A549 (cell line): ENCODE data around the gene OGA. TPM values are rescaled to one million over a fixed set of nuclear protein-coding genes. Genes with fewer than 3 reads are reported as not detected.
"Not testable (repeated sequence)": the region's sequence is repeated elsewhere in the genome, so short reads cannot be mapped to it uniquely, and the experiment has no call there.

ENCODE experiments used
- ATAC-seq, 2 experiments: fragments of 200-7000 bp in 1 of 2; fragments of >200 bp in 1 of 2; cut with Nextera tagmentation in 1 of 2; cut with Tn5 transposase in 1 of 2; 3 replicates each; pipeline versions ENCODE4 v1.8.0 to v1.9.1; 2018 to 2020; ENCODE audit warnings: mild to moderate bottlenecking in 1 of 2, moderate library complexity in 1 of 2
- CTCF ChIA-PET: fragments of 300-600 bp; sonication (Branson Sonifier 250); formaldehyde crosslinking; extraction: SDS; loops from one replicate; lab custom pipeline; 2021; ENCODE audit warnings: antibody characterized with exemption, inconsistent platforms; lab: Yijun Ruan, JAX
- POLR2A ChIA-PET: fragments of 350-600 bp; formaldehyde crosslinking; extraction: SDS; loops from one replicate; lab custom pipeline; 2021; ENCODE audit warnings: antibody characterized with exemption, inconsistent platforms; lab: Yijun Ruan, JAX
- DNase-seq, 2 experiments: peaks; one replicate each; pipeline versions ENCODE4 v3.0.0 to v3.0.0-alpha.2; 2011 to 2016; ENCODE audit warnings: low read depth in 1 of 2, low spot score in 1 of 2
- FAIRE-seq: peaks from 2 replicates; lab custom pipeline; 2011; peaks lifted over from hg19 to GRCh38; lab: Jason Lieb, UNC
- H3K27ac ChIP-seq, 2 experiments: fragments of >200 bp; sonication (Bioruptor Twin); formaldehyde crosslinking; 3 replicates each; pipeline ENCODE4 v1.5.1; 2016 to 2017
- H3K4me1 ChIP-seq: fragments of >200 bp; sonication (Bioruptor Twin); formaldehyde crosslinking; 3 replicates; pipeline ENCODE4 v1.6.1; 2016
- H3K4me2 ChIP-seq: fragments of >200 bp; sonication (Bioruptor Twin); formaldehyde crosslinking; 3 replicates; pipeline ENCODE4 v1.6.1; 2016
- H3K4me3 ChIP-seq: fragments of >200 bp; sonication (Bioruptor Twin); formaldehyde crosslinking; 3 replicates; pipeline ENCODE4 v1.5.1; 2016
- H3K9me3 ChIP-seq: fragments of >200 bp; sonication (Bioruptor Twin); formaldehyde crosslinking; 3 replicates; pipeline ENCODE4 v1.6.1; 2016
- CBX8 ChIP-seq: fragments of 200-600 bp; sonication (generic); IDR thresholded peaks from 2 replicates; pipeline ENCODE4 v1.6.1; 2016
- CEBPB ChIP-seq, 2 experiments: fragments of >200 bp in 1 of 2; sonication (Bioruptor Twin) in 1 of 2; formaldehyde crosslinking in 1 of 2; IDR thresholded peaks; 2 replicates each; pipeline ENCODE4 v1.6.1; 2012 to 2016
- CHD4 ChIP-seq: fragments of 200-600 bp; sonication (generic); IDR thresholded peaks from 2 replicates; pipeline ENCODE4 v1.6.1; 2016; ENCODE audit warnings: antibody characterized with exemption, mild to moderate bottlenecking, borderline replicate concordance
- FOSB ChIP-seq: fragments of 250-450 bp; sonication (Bioruptor Pico); IDR thresholded peaks from 2 replicates; pipeline ENCODE4 v1.5.0; 2020; ENCODE audit warnings: mild to moderate bottlenecking, moderate library complexity
- HOXB5 ChIP-seq: fragments of 250-450 bp; sonication (Bioruptor Pico); IDR thresholded peaks from 2 replicates; pipeline ENCODE4 v1.5.0; 2020; ENCODE audit warnings: mild to moderate bottlenecking, moderate library complexity
- MAX ChIP-seq: IDR thresholded peaks from 2 replicates; pipeline ENCODE4 v1.6.1; 2012
- MAZ ChIP-seq: fragments of 150-350 bp; IDR thresholded peaks from 2 replicates; pipeline ENCODE4 v1.6.1; 2014; ENCODE audit warnings: antibody characterized with exemption, low read depth, low read length, borderline replicate concordance
- NFE2L2 ChIP-seq: fragments of 150-350 bp; conservative IDR thresholded peaks from 2 replicates; pipeline ENCODE4 v1.6.1; 2014; ENCODE audit warnings: low read length
- NPAS2 ChIP-seq: fragments of 250-450 bp; sonication (Bioruptor Pico); IDR thresholded peaks from 2 replicates; pipeline ENCODE4 v1.8.0; 2022; ENCODE audit warnings: mild to moderate bottlenecking, moderate library complexity, borderline replicate concordance
- NR3C1 ChIP-seq: fragments of >200 bp; sonication (Bioruptor Twin); formaldehyde crosslinking; IDR thresholded peaks from 3 replicates; pipeline ENCODE4 v1.6.1; 2017
- PHF8 ChIP-seq: fragments of 200-600 bp; sonication (generic); IDR thresholded peaks from 2 replicates; pipeline ENCODE4 v1.6.1; 2016; ENCODE audit warnings: low read depth, mild to moderate bottlenecking, antibody characterized with exemption, moderate library complexity, borderline replicate concordance
- POLR2A ChIP-seq: IDR thresholded peaks from 2 replicates; pipeline ENCODE4 v1.6.1; 2012; ENCODE audit warnings: mild to moderate bottlenecking, low read length
- POLR2AphosphoS2 ChIP-seq: conservative IDR thresholded peaks from 2 replicates; pipeline ENCODE4 v1.6.1; 2012; ENCODE audit warnings: low read length, improper control_type of control experiment, inconsistent platforms
- RARB ChIP-seq: fragments of 250-450 bp; sonication (Bioruptor Pico); IDR thresholded peaks from 2 replicates; pipeline ENCODE4 v1.8.0; 2021; ENCODE audit warnings: mild to moderate bottlenecking, moderate library complexity
- RCOR1 ChIP-seq: fragments of 150-350 bp; IDR thresholded peaks from 2 replicates; pipeline ENCODE4 v1.6.1; 2014; ENCODE audit warnings: antibody characterized with exemption, low read length, low read depth
- RFX5 ChIP-seq: fragments of 450-650 bp; IDR thresholded peaks from 2 replicates; pipeline ENCODE4 v1.7.1; 2014; ENCODE audit warnings: antibody characterized with exemption, mild to moderate bottlenecking, moderate library complexity
- RNF2 ChIP-seq: fragments of 200-600 bp; sonication (generic); IDR thresholded peaks from 2 replicates; pipeline ENCODE4 v1.6.1; 2016; ENCODE audit warnings: low read depth, mild to moderate bottlenecking, antibody characterized with exemption, moderate library complexity, borderline replicate concordance
- ZSCAN20 ChIP-seq: fragments of 250-450 bp; sonication (Bioruptor Pico); IDR thresholded peaks from 2 replicates; pipeline ENCODE4 v1.8.0; 2022; ENCODE audit warnings: mild to moderate bottlenecking, moderate library complexity
- WGBS: methylation state at CpG from one replicate; pipeline ENCODE4 v1.1.6; 2017; ENCODE audit errors: missing lambda C conversion rate; 5-methylcytosine and 5-hydroxymethylcytosine counted together
- polyA plus RNA-seq, 4 experiments: library from polyadenylated mRNA; depleted of rRNA in 3 of 4; stranded (reverse); fragments of >200 nt; fragmentation: RNase III in 1 of 4; extraction: RNeasy Plus Mini Kit Qiagen cat#74134 plus additional on column Dnase treatment in 1 of 4; gene quantifications; 2 replicates in 3 of 4; 3 replicates in 1 of 4; pipeline ENCODE4 v1.2.3, GENCODE V29; 2011 to 2017

Gene OGA
- polyA plus RNA-seq, 2 of the 4 experiments (the other 2 are of a cell fraction), result 40.3 to 79.1 TPM

GRCh38 chr10:101797403-101798059 lies 20.7 kb downstream of the OGA start:
- ATAC-seq (no peak), DNase-seq (no peak)
- no peak for TF ChIP-seq NFE2L2
- no peak for TF ChIP-seq MAZ
- TF ChIP-seq NPAS2 (CRISPR knock-in tag), result no peak
- TF ChIP-seq, all 56 proteins: peak for 0
- POLR2A ChIA-PET, result no interaction called here
- CTCF ChIA-PET, result interaction anchor here (0.8 to 10.8 kb wide), 5 partner anchors 15 to 748 kb away, joined by 3 to 82 read pairs (median 4); partner anchors contain the start of gene NPM3
- Histone ChIP-seq H3K4me3 (no peak overlapping the region), H3K9me3 (no peaks in the 10 kb centered on the region), H3K4me2 (no peak overlapping the region), H3K4me1 (no peaks in the 10 kb centered on the region), H3K27ac (no peak overlapping the region)
- 88% methylated on average over 4 of the region's 4 CpGs for WGBS
- FAIRE-seq, result no peak

DNA sequence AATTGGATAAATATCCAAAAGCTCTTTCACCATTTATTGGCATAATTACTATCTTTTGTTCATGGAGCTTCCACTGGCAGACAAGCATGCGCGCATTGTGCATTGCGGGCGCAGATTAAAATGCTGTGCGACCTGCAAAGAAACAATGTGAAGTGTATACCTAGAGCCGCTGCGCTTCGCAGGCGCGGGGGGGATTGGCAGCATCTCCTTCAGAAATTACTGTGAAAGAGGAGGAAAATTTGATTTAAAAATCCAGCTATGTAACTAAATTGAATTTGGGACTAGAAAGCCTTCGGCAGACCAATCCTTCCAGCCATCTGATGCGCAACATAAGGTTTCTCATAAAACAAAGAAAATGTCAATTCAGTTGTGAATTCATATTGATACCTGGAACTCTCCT lies 24.7 kb downstream of the OGA start:
- WGBS, result 95% methylated on average over 12 of the region's 12 CpGs
- H3K4me3 ChIP-seq, result no peak overlapping the region
- H3K4me2 ChIP-seq, result no peak overlapping the region
- TF ChIP-seq MAZ (no peak), PHF8 (no peak), MAX (no peak), POLR2AphosphoS2 (no peak), ZSCAN20 (CRISPR knock-in tag) (no peak), CHD4 (no peak), RCOR1 (no peak), RFX5 (no peak), RARB (no peak), POLR2A (no peak)
- H3K4me1 ChIP-seq, result no peaks in the 10 kb centered on the region
- no peak for DNase-seq
- H3K27ac ChIP-seq, result no peak overlapping the region
- ChIA-PET POLR2A (interaction anchor here (1.5 kb wide), 1 partner anchor 25 kb away, joined by 4 read pairs; the partner anchor contains the start of gene OGA), CTCF (interaction anchor here (1.0 to 10.8 kb wide), 2 partner anchors 11 to 279 kb away, joined by 4 to 82 read pairs; partner anchors contain the start of gene NPM3)
- no peak for ATAC-seq
- FAIRE-seq, result no peak
- no peaks in the 10 kb centered on the region for H3K9me3 ChIP-seq

- ATAC-seq (no peak), DNase-seq (no peak), FAIRE-seq (no peak)
- POLR2A ChIA-PET, result interaction anchor here (0.6 kb wide), 1 partner anchor 227 kb away, joined by 4 read pairs; no protein-coding TSS in a partner anchor
- CTCF ChIA-PET, result interaction anchor here (0.6 to 1.2 kb wide), 4 partner anchors 8 to 295 kb away, joined by 3 to 6 read pairs (median 4); partner anchors contain the start of gene OGA
- WGBS, result 91% methylated on average over 7 of the region's 7 CpGs
- TF ChIP-seq NR3C1 (no peak), RNF2 (no peak), CBX8 (no peak)
- no peak overlapping the region for H3K4me3 ChIP-seq
- H3K4me2 ChIP-seq, result no peak overlapping the region
- H3K9me3 ChIP-seq, result no peaks in the 10 kb centered on the region
- H3K4me1 ChIP-seq, result no peaks in the 10 kb centered on the region
- H3K27ac ChIP-seq, result no peak overlapping the region
Observed at GRCh38 chr10:101789686-101790085, 28.6 kb downstream of the OGA start.

GRCh38 chr10:101789231-101789630 lies 29.0 kb downstream of the OGA start:
- WGBS, result 95% methylated on average over 9 of the region's 9 CpGs
- FAIRE-seq, H3K4me2 ChIP-seq, H3K4me1 ChIP-seq, H3K27ac ChIP-seq, H3K4me3 ChIP-seq, POLR2A ChIA-PET, H3K9me3 ChIP-seq, DNase-seq, ATAC-seq: not testable (repeated sequence)
- CTCF ChIA-PET, result interaction anchor here (1.2 kb wide), 1 partner anchor 29 kb away, joined by 3 read pairs; the partner anchor contains the start of gene OGA
- 0 out of 4 replicates have a peak, but pooled peaks have one; percentile 9 to 42 for TF ChIP-seq CEBPB (IDR thresholded peaks at IDR 0.05)

DNA sequence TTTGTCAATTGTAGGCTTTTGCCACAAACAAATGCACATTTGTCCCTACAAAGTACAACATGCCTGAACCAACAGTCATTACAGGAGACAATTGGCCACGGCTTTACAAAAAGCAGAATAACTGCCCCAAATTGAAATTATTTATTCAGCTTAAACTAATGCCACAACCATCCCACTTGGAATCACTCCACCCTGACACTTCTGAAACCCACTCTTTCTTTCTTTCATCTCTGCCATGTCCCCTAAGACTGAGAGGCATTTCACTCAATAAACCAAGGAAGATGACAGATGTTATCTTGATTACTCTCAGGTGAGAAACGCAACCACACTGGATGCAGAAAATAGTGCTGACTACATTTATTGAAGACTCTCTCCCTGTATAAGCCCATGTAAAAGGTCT lies 32.4 kb downstream of the OGA start:
- H3K9me3 ChIP-seq, result no peaks in the 10 kb centered on the region
- ChIA-PET POLR2A (interaction anchor here (1.1 kb wide), 2 partner anchors 10 to 32 kb away, joined by 3 read pairs; partner anchors contain the start of gene OGA), CTCF (interaction anchor here (6.4 to 8.1 kb wide), 3 partner anchors 11 to 572 kb away, joined by 70 to 106 read pairs (median 82); no protein-coding TSS in a partner anchor)
- H3K4me1 ChIP-seq, result peaks cover 19% of the 10 kb centered on the region
- FAIRE-seq, result no peak
- DNase-seq, result no peak
- 93% methylated on average over 2 of the region's 2 CpGs for WGBS
- H3K4me3 ChIP-seq, result no peak overlapping the region
- H3K27ac ChIP-seq, result no peak overlapping the region
- H3K4me2 ChIP-seq, result no peak overlapping the region
- TF ChIP-seq FOSB (no peak), RNF2 (no peak), ZSCAN20 (CRISPR knock-in tag) (no peak), CBX8 (no peak), HOXB5 (no peak)
- ATAC-seq, result no peak
